Brain microvascular endothelial cell (primary cell): ENCODE results near the gene FUT9.

Source experiments
- DNase-seq: peaks from one replicate; pipeline ENCODE4 v3.0.0-alpha.2; 2020
- H3K27ac ChIP-seq: fragments of 250-450 bp; sonication (Bioruptor Pico); 2 replicates; pipeline ENCODE4 v1.5.1; 2020; ENCODE audit warnings: mild to moderate bottlenecking, moderate library complexity
- H3K27me3 ChIP-seq: fragments of 250-450 bp; sonication (Bioruptor Pico); replicated peaks from 2 replicates; pipeline ENCODE4 v1.5.1; 2020; ENCODE audit warnings: mild to moderate bottlenecking
- H3K36me3 ChIP-seq: fragments of 250-450 bp; sonication (Bioruptor Pico); replicated peaks from 2 replicates; pipeline ENCODE4 v1.5.1; 2020; ENCODE audit warnings: mild to moderate bottlenecking
- H3K4me3 ChIP-seq: 2 replicates; pipeline ENCODE4 v1.5.1; 2011; ENCODE audit warnings: low read depth, mild to moderate bottlenecking, control low read depth, low read length, moderate library complexity
- CTCF ChIP-seq: IDR thresholded peaks from 2 replicates; pipeline ENCODE4 v1.5.1; 2011; ENCODE audit warnings: low read depth, mild to moderate bottlenecking, moderate library complexity, low read length, control low read depth, inconsistent platforms; ENCODE audit errors: missing control alignments
- in situ Hi-C: cut with HindIII; loops from 2 replicates; pipeline ENCODE4 v1.10.0; 2017; ENCODE audit warnings: low sequenced_read_pairs, low pct_ligation_motif_present

Gene FUT9

GRCh38 chr6:96015518-96016333, at the start of gene FUT9:
Gene FUT9 (plus strand): TSS chr6:96015974. CDS start chr6:96203156, 187,182 bp downstream.
- TF ChIP-seq CTCF, result no peak
- Histone ChIP-seq H3K4me3 (no peak within 1 kb of the TSS), H3K27ac (no peak within 1 kb of the TSS), H3K27me3 (no peaks in the 10 kb centered on the region), H3K36me3 (no peaks in the 10 kb centered on the region)
- in situ Hi-C loops, result no loop called here
- DNase-seq, result no peak

- H3K27me3 ChIP-seq, result no peaks in the 10 kb centered on the region
- no peak overlapping the region for H3K27ac ChIP-seq
- H3K4me3 ChIP-seq, result no peak overlapping the region
- in situ Hi-C loops, result no loop called here
- H3K36me3 ChIP-seq, result no peaks in the 10 kb centered on the region
- no peak for DNase-seq
- TF ChIP-seq CTCF, result no peak
These were observed 48.2 kb upstream of the FUT9 start for GRCh38 chr6:95967594-95967993.

- Histone ChIP-seq H3K27ac (no peak overlapping the region), H3K4me3 (no peak overlapping the region), H3K27me3 (no peaks in the 10 kb centered on the region), H3K36me3 (no peaks in the 10 kb centered on the region)
- no peak for TF ChIP-seq CTCF
- DNase-seq, result no peak
- in situ Hi-C loops, result no loop called here
These were observed 41.8 kb upstream of the FUT9 start for GRCh38 chr6:95973976-95974375.

- TF ChIP-seq CTCF, result no peak
- in situ Hi-C loops, result no loop called here
- no peak overlapping the region for H3K4me3 ChIP-seq
- DNase-seq, result no peak
- no peaks in the 10 kb centered on the region for H3K36me3 ChIP-seq
- H3K27ac ChIP-seq, result no peak overlapping the region
- H3K27me3 ChIP-seq, result no peaks in the 10 kb centered on the region
These were observed 37.5 kb upstream of the FUT9 start for GRCh38 chr6:95978230-95978629.

- DNase-seq, result no peak
- H3K27me3 ChIP-seq, result no peaks in the 10 kb centered on the region
- in situ Hi-C loops, result no loop called here
- no peaks in the 10 kb centered on the region for H3K36me3 ChIP-seq
- no peak for TF ChIP-seq CTCF
- H3K4me3 ChIP-seq, result no peak overlapping the region
- no peak overlapping the region for H3K27ac ChIP-seq
These were observed 23.9 kb upstream of the FUT9 start for GRCh38 chr6:95991906-95992305.

- Histone ChIP-seq H3K27me3 (no peaks in the 10 kb centered on the region), H3K27ac (no peak overlapping the region), H3K4me3 (no peak overlapping the region), H3K36me3 (no peaks in the 10 kb centered on the region)
- DNase-seq, result no peak
- in situ Hi-C loops, result no loop called here
- no peak for TF ChIP-seq CTCF
These were observed 21.6 kb upstream of the FUT9 start for GRCh38 chr6:95994151-95994550.
